Fibroblast of lung (primary cell): ENCODE data around the gene ASL.

ENCODE experiments used
- CTCF ChIP-seq, 2 donors: IDR thresholded peaks in 1 of 2; conservative IDR thresholded peaks in 1 of 2; 1 replicate in 1 of 2; 2 replicates in 1 of 2; pipeline ENCODE4 v1.5.1; 2011 to 2012; ENCODE audit warnings: low read length in 2 of 2, control low read depth in 1 of 2, inconsistent platforms in 1 of 2, low read depth in 1 of 2, mild to moderate bottlenecking in 1 of 2
- EZH2 ChIP-seq: IDR thresholded peaks from 2 replicates; pipeline ENCODE4 v1.5.1; 2012; ENCODE audit warnings: low read length, control low read depth, mild to moderate bottlenecking; ENCODE audit errors: missing control alignments

DNA sequence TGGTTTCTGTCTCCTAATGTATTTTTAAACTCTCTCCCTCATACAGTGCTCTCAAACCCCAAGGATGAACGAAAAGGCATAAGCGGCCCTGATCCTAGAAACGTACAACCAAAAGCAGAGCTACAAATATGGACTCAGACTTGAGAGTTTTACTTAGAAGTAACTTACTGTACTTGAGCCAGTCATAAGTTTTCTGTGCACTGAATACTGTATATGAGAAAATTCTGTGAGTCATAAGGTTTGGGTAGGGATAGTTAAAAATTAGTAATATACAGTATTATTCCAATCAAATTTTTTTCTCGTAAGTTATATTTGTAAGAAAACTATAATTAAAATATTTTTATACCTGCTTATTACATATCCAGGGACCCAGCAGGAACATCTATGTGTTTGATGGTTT is 5.9 kb upstream of the ASL start:
- TF ChIP-seq CTCF (conservative IDR thresholded peaks at IDR 0.05 in 1 of 2, IDR thresholded peaks at IDR 0.05 in 1 of 2; ENCODE audit: low read depth in 1 of 2, low read length in 2 of 2) (no peak), EZH2 (no peak)
